Smooth muscle cell of the brain vasculature (primary cell): ENCODE results near the gene MAP1LC3B2.

ENCODE experiments used
- DNase-seq: peaks from one replicate; pipeline ENCODE4 v3.0.0-alpha.2; 2012; ENCODE audit warnings: low read depth, low spot score

Gene MAP1LC3B2

GRCh38 chr12:116614194-116614915 lies 55.2 kb downstream of the MAP1LC3B2 start:
- no peak for DNase-seq

GRCh38 chr12:116615141-116615861 lies 56.1 kb downstream of the MAP1LC3B2 start:
- no peak for DNase-seq

DNA sequence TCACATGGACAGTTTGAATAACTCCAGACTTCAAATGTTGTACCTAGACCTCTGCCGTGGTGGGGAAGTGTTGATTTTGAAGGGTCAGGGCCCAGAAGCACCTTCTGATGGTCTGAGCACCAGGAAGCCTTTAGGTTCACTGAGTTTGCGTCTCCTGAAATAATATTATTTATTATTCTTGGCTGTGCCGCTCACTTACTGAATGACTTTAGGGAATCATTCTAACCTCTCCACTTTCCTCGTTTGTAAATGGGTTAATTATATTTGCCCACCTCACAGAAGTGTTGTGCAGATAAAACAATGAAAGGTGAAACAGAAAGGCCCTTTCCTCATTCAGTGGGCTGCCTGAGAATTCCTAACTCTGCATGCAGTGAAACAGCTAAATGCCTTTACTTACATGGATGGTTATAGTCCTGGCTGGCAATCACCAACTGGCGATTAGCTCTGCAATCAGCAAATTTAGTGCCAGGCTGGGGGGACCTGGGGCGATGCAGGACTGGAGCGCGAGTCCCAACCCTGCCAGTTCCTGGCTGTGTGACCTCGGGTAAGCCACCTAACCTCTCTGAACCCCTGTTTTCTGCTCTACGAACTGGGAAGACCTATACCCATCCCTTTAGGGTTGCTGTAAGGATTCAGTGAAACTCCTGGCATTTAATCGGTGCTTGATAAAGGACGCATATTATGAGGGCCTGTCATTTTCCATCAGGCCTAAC lies 57.5 kb downstream of the MAP1LC3B2 start:
- DNase-seq, result no peak

DNA sequence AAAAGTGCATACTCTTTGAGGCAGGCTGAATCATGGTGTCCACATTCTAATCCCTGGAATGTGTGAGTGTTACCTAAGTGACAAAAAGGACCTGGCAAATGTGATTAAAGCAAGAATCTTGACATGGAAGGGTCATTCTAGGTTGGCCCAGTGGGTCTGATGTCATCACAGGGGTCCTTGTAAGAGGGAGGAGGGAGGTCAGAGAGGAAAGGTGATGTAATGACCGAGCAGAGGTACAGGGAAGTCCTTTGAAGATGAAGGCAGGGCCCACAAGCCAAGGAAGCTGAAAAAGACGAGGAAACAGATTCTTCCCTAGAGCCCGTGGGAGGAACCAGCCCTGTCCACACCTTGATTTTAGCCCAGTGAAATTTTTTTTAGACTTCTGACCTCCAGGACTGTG lies 60.1 kb downstream of the MAP1LC3B2 start:
- no peak for DNase-seq

- DNase-seq, result no peak
Measured at GRCh38 chr12:116620124-116620491, 60.9 kb downstream of the MAP1LC3B2 start.

DNA sequence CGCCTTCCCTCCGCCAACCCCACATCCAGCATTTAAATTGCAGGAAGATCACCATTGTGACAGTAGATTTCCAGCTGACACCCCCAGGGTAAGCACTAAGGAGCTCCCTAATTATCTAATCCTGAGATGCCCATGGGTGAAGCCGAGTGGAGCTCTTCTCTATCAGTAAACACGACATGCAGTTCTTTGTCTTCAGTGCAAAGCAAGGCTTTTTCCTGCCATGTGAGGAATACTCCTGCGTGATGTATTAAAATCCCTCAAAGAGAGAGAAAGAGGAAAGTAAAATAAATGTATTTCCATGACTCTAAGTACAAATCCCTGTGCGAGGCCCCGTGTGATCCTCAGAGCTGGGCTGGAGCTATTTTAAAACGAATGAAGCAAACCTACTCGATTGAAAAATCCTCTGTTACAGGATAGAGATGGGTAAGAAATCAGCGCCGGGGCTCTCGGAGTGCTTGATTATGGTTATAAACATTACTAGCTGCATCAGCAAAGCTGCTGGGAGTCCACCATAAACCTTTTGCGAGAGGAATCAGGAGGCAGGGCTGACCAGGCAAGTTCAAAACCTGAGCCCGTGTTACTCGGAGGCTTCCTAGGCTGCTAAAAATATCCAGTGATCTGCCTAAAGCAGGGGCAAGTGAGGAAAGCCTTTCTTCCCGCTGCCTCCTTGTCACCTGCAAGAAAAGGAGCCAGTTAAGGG lies 61.5 kb downstream of the MAP1LC3B2 start:
- no peak for DNase-seq

- no peak for DNase-seq
Measured at GRCh38 chr12:116621194-116621593, 62.0 kb downstream of the MAP1LC3B2 start.

DNA sequence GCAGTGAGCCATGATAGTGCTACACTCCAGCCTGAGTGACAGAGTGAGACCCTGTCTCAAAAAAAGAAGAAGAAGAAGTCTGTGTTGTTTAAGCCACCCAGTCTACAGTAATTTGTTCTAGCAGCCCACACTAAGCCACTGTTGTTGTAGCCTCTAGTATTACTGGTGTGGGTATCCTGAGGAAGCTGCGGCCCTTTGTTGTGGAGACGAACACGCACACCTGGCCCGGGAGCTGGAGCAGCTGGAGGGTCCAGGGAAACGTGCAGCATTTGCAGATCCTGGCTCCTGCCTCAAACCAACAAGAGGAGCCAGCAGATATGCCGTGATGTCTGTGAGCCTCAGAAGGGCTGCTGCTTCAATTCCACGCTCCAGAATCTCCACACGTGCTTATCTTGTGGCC lies 65.3 kb downstream of the MAP1LC3B2 start:
- no peak for DNase-seq

DNA sequence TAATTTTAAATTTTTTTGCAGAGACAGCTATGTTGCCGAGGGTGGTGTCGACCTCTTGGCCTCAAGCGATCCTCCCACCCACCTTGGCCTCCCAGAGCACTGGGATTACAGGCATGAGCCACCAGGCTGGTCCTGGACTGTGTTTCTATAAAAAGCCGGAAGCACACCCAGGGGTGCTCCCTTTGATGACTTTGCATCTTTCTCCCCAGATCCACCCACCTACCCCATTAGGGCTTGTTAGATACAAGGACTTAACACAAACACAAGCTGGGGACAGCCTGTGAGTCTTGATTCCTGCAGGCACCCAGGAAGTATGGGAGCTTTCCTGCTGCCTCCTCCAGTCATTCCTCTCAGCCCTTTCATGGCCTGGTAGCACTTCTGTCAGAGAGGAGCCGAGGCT lies 67.0 kb downstream of the MAP1LC3B2 start:
- no peak for DNase-seq
